ENCODE measurements around the gene SLC4A1AP.

The SLC4A1AP gene

DNA sequence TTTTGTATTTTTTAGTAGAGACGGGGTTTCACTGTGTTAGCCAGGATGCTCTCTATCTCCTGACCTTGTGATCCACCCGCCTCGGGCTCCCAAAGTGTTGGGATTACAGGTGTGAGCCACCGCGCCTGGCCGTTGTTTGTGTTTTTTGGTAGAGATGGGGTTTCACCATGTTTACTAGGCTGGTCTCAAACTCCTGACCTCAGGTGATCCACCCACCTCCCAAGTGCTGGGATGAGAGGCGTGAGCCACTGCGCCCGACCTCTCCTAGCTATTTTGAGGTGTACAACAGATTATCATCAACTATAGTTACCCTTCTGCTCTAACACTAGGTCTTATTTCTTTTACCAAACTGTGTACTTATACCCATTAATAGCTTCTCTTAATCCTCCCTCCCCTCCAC lies 78.9 kb downstream of the SLC4A1AP start:
- no peaks in the 10 kb centered on the region for H3K27me3 ChIP-seq (ENCODE audit: insufficient read depth, poor library complexity, severe bottlenecking)

More for the DNA sequence above, 78.9 kb downstream of the SLC4A1AP start:
- ATAC-seq (ENCODE audit: low read depth) (no peak), DNase-seq (ENCODE audit: low spot score) (no peak)
- peaks cover 2% of the 10 kb centered on the region for H3K9me3 ChIP-seq (ENCODE audit: severe bottlenecking)
- TF ChIP-seq, protein P1, sequence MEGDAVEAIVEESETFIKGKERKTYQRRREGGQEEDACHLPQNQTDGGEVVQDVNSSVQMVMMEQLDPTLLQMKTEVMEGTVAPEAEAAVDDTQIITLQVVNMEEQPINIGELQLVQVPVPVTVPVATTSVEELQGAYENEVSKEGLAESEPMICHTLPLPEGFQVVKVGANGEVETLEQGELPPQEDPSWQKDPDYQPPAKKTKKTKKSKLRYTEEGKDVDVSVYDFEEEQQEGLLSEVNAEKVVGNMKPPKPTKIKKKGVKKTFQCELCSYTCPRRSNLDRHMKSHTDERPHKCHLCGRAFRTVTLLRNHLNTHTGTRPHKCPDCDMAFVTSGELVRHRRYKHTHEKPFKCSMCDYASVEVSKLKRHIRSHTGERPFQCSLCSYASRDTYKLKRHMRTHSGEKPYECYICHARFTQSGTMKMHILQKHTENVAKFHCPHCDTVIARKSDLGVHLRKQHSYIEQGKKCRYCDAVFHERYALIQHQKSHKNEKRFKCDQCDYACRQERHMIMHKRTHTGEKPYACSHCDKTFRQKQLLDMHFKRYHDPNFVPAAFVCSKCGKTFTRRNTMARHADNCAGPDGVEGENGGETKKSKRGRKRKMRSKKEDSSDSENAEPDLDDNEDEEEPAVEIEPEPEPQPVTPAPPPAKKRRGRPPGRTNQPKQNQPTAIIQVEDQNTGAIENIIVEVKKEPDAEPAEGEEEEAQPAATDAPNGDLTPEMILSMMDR (IDR thresholded peaks at IDR 0.05; ENCODE audit: poor library complexity, severe bottlenecking): no peak
- H3K27ac ChIP-seq (ENCODE audit: poor library complexity, severe bottlenecking): no peak overlapping the region
- H3K36me3 ChIP-seq (ENCODE audit: low read depth): no peaks in the 10 kb centered on the region
- no peaks in the 10 kb centered on the region for H3K4me1 ChIP-seq (ENCODE audit: insufficient read depth, poor library complexity, severe bottlenecking)
- H3K4me3 ChIP-seq (ENCODE audit: severe bottlenecking): no peak overlapping the region
